ENCODE data around the gene PPP1R12C.

GRCh38 chr19:55090564-55090963 lies 26.9 kb downstream of the PPP1R12C start:
- TF ChIP-seq POLR2A (IDR thresholded peaks at IDR 0.05; ENCODE audit: extremely low read depth, insufficient read length): no peak
- no peak for TF ChIP-seq CTCF (IDR thresholded peaks at IDR 0.05; ENCODE audit: low read depth, low read length)

All from NB4 (cell line).